ENCODE results near the gene PICALM. TPM values are rescaled to one million over a fixed set of nuclear protein-coding genes. Genes with fewer than 3 reads are reported as not detected.

PICALM gene
- total and polyA plus RNA-seq, 2 donors (not counting 3 experiments of a cell fraction or from before 2014, with no cell fraction given), result 181 to 202 TPM

GRCh38 chr11:86097980-86098379, 29.1 kb upstream of the PICALM start:
- H4K20me1 ChIP-seq (replicated peaks; ENCODE audit: control insufficient read depth, extremely low read depth, insufficient read depth, low read length), result no peaks in the 10 kb centered on the region
- H2AFZ ChIP-seq (ENCODE audit: low read depth, low read length), result no peak overlapping the region
- BruUV-seq (replicated peaks), result no TSS peak
- no peak overlapping the region for H3K4me3 ChIP-seq (replicated peaks in 1 of 3; ENCODE audit: insufficient read depth in 1 of 3, low read depth in 1 of 3, low read length in 3 of 3)
- ChIA-PET POLR2A (no interaction called here), CTCF (no interaction called here)
- no peaks in the 10 kb centered on the region for H3K4me1 ChIP-seq (ENCODE audit: control insufficient read depth, extremely low read depth, insufficient read depth, low read length)
- H3K9me1 ChIP-seq (replicated peaks; ENCODE audit: control insufficient read depth, extremely low read depth, insufficient read depth, low read length), result no peaks in the 10 kb centered on the region
- H3K79me2 ChIP-seq (ENCODE audit: control insufficient read depth, insufficient read depth, low read length), result no peaks in the 10 kb centered on the region
- no peaks in the 10 kb centered on the region for H3K9me3 ChIP-seq (replicated peaks; ENCODE audit: control insufficient read depth, insufficient read depth, low read length)
- H3K27ac ChIP-seq (ENCODE audit: insufficient read depth, low read depth, low read length), result no peak overlapping the region
- intact Hi-C loops (cut with micrococcal nuclease), result no loop called here
- no peak overlapping the region for H3K9ac ChIP-seq (replicated peaks; ENCODE audit: extremely low read depth, insufficient read depth, low read length)
- DNase-seq (ENCODE audit: low read depth, low spot score), result no peak
- dilution Hi-C loops (cut with MboI; ENCODE audit: extremely low pct_ligation_motif_present, low sequenced_read_pairs), result no loop called here
- no peaks in the 10 kb centered on the region for H3K36me3 ChIP-seq (ENCODE audit: control insufficient read depth in 2 of 2, extremely low read depth in 1 of 2, insufficient read depth in 2 of 2, low read length in 2 of 2)
- H3K27me3 ChIP-seq (ENCODE audit: control insufficient read depth in 2 of 2, insufficient read depth in 2 of 2, low read length in 2 of 2), result no peaks in the 10 kb centered on the region
- FAIRE-seq, result no peak
- TF ChIP-seq EZH2 (IDR thresholded peaks at IDR 0.05; ENCODE audit: borderline replicate concordance, low read depth, low read length, severe bottlenecking) (no peak), JUN (IDR thresholded peaks at IDR 0.05; ENCODE audit: borderline replicate concordance, insufficient read depth, insufficient read length, low read depth) (no peak), FOS (IDR thresholded peaks at IDR 0.05; ENCODE audit: borderline replicate concordance, insufficient read depth, low read length) (no peak), POLR2A (IDR thresholded peaks at IDR 0.05; ENCODE audit: low read depth, low read length) (no peak), GATA2 (IDR thresholded peaks at IDR 0.05; ENCODE audit: insufficient read depth, insufficient read length, low read depth, low read length) (no peak), MYC (IDR thresholded peaks at IDR 0.05; ENCODE audit: low read depth, low read length) (no peak), POLR2AphosphoS5 (IDR thresholded peaks at IDR 0.05; ENCODE audit: insufficient read depth, low read depth, low read length) (no peak), CTCF (IDR thresholded peaks at IDR 0.05; ENCODE audit: extremely low read depth in 1 of 2, insufficient read depth in 1 of 2, low read depth in 1 of 2, low read length in 2 of 2) (no peak)
- TF ChIP-seq, protein P1, sequence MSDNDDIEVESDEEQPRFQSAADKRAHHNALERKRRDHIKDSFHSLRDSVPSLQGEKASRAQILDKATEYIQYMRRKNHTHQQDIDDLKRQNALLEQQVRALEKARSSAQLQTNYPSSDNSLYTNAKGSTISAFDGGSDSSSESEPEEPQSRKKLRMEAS (IDR thresholded peaks at IDR 0.05; ENCODE audit: insufficient read depth, insufficient read length), result no peak
- H3K4me2 ChIP-seq (ENCODE audit: insufficient read depth, low read length), result no peak overlapping the region

All from endothelial cell of umbilical vein (primary cell).